ENCODE results near the gene TCERG1L. TPM values are rescaled to one million over a fixed set of nuclear protein-coding genes. Genes with fewer than 3 reads are reported as not detected.
"Not testable (repeated sequence)": the region's sequence is repeated elsewhere in the genome, so short reads cannot be mapped to it uniquely, and the experiment has no call there.

Gene TCERG1L
- total RNA-seq, 2 donors from 2014 or later = not detected

GRCh38 chr10:131141645-131142516 is 169.6 kb downstream of the TCERG1L start:
- Histone ChIP-seq H3K9me3 (no peaks in the 10 kb centered on the region), H3K36me3 (no peaks in the 10 kb centered on the region), H3K27me3 (replicated peaks; ENCODE audit: insufficient read depth) (no peaks in the 10 kb centered on the region), H3K4me3 (no peak overlapping the region), H3K4me1 (ENCODE audit: control insufficient read depth in 1 of 2, low read depth in 2 of 2) (no peaks in the 10 kb centered on the region), H3K27ac (no peak overlapping the region)
- no peak for TF ChIP-seq CTCF (IDR thresholded peaks at IDR 0.05)
- no peak for ATAC-seq (ENCODE audit: insufficient number of reproducible peaks, low FRiP score, low read depth)
- DNase-seq (ENCODE audit: low spot score) = no peak

GRCh38 chr10:131141207-131141606 is 170.3 kb downstream of the TCERG1L start:
- Histone ChIP-seq H3K27ac (no peak overlapping the region), H3K27me3 (replicated peaks; ENCODE audit: insufficient read depth) (no peaks in the 10 kb centered on the region), H3K4me3 (no peak overlapping the region), H3K9me3 (no peaks in the 10 kb centered on the region), H3K36me3 (no peaks in the 10 kb centered on the region), H3K4me1 (ENCODE audit: control insufficient read depth in 1 of 2, low read depth in 2 of 2) (no peaks in the 10 kb centered on the region)
- no peak for TF ChIP-seq CTCF (IDR thresholded peaks at IDR 0.05)
- no peak for ATAC-seq (ENCODE audit: insufficient number of reproducible peaks, low FRiP score, low read depth)
- no peak for DNase-seq (ENCODE audit: low spot score)

GRCh38 chr10:131140606-131141005 is 170.9 kb downstream of the TCERG1L start:
- Histone ChIP-seq H3K4me3 (no peak overlapping the region), H3K36me3 (no peaks in the 10 kb centered on the region), H3K9me3 (no peaks in the 10 kb centered on the region), H3K27ac (no peak overlapping the region), H3K27me3 (replicated peaks; ENCODE audit: insufficient read depth) (no peaks in the 10 kb centered on the region), H3K4me1 (ENCODE audit: control insufficient read depth in 1 of 2, low read depth in 2 of 2) (no peaks in the 10 kb centered on the region)
- ATAC-seq (ENCODE audit: insufficient number of reproducible peaks, low FRiP score, low read depth) (no peak), DNase-seq (ENCODE audit: low spot score) (no peak)
- no peak for TF ChIP-seq CTCF (IDR thresholded peaks at IDR 0.05)

GRCh38 chr10:131137223-131137622 is 174.3 kb downstream of the TCERG1L start:
- Histone ChIP-seq H3K9me3 (no peaks in the 10 kb centered on the region), H3K4me3 (no peak overlapping the region), H3K27me3 (replicated peaks; ENCODE audit: insufficient read depth) (no peaks in the 10 kb centered on the region), H3K27ac (no peak overlapping the region), H3K4me1 (ENCODE audit: control insufficient read depth in 1 of 2, low read depth in 2 of 2) (no peaks in the 10 kb centered on the region), H3K36me3 (no peaks in the 10 kb centered on the region)
- no peak for DNase-seq (ENCODE audit: low spot score)
- no peak for ATAC-seq (ENCODE audit: insufficient number of reproducible peaks, low FRiP score, low read depth)
- TF ChIP-seq CTCF (IDR thresholded peaks at IDR 0.05) = no peak

- not testable (repeated sequence) for H3K27ac ChIP-seq; H3K36me3 ChIP-seq; H3K4me1 ChIP-seq (ENCODE audit: control insufficient read depth in 1 of 2, low read depth in 2 of 2); H3K27me3 ChIP-seq (replicated peaks; ENCODE audit: insufficient read depth); H3K4me3 ChIP-seq; ATAC-seq (ENCODE audit: insufficient number of reproducible peaks, low FRiP score, low read depth); DNase-seq (ENCODE audit: low spot score); H3K9me3 ChIP-seq
These were observed 175.2 kb downstream of the TCERG1L start for GRCh38 chr10:131136336-131136735.

Measured in thoracic aorta (tissue), 2 donors.